Stimulated activated naive CD8-positive, alpha-beta T cell treated with anti-CD3 and anti-CD28 coated beads, Interleukin-15, Interleukin-2, amounts not matched to agents 100 ng/mL and 50 ng/mL, for 24 hours (primary cell): ENCODE measurements around the gene TSPAN14.

Experiments used
- H3K27ac Mint-ChIP-seq: one replicate; pipeline ENCODE4 v1.8.0; 2021; ENCODE audit warnings: mild to moderate bottlenecking, mixed read lengths
- H3K27me3 Mint-ChIP-seq: one replicate; pipeline ENCODE4 v1.8.0; 2021; ENCODE audit warnings: mixed read lengths
- H3K36me3 Mint-ChIP-seq: one replicate; pipeline ENCODE4 v1.8.0; 2021; ENCODE audit warnings: low read depth, mixed read lengths
- H3K4me1 Mint-ChIP-seq: one replicate; pipeline ENCODE4 v1.8.0; 2021; ENCODE audit warnings: low read depth, mixed read lengths
- H3K4me3 Mint-ChIP-seq: one replicate; pipeline ENCODE4 v1.8.0; 2021; ENCODE audit warnings: mild to moderate bottlenecking, mixed read lengths
- H3K9me3 Mint-ChIP-seq: one replicate; pipeline ENCODE4 v1.8.0; 2021; ENCODE audit warnings: mixed read lengths

Gene TSPAN14

GRCh38 chr10:80458263-80458625 is 4.1 kb downstream of the TSPAN14 start:
- H3K36me3 Mint-ChIP-seq, result peaks cover 16% of the 10 kb centered on the region
- peak overlapping the region; percentile 70 for H3K4me3 Mint-ChIP-seq
- H3K4me1 Mint-ChIP-seq, result peaks cover 85% of the 10 kb centered on the region
- H3K27ac Mint-ChIP-seq, result peak overlapping the region; percentile 89
- H3K27me3 Mint-ChIP-seq, result no peaks in the 10 kb centered on the region
- no peaks in the 10 kb centered on the region for H3K9me3 Mint-ChIP-seq

- Mint-ChIP-seq H3K4me3 (peak overlapping the region; percentile 70), H3K9me3 (no peaks in the 10 kb centered on the region), H3K36me3 (peaks cover 18% of the 10 kb centered on the region), H3K27ac (peak overlapping the region; percentile 89), H3K4me1 (peaks cover 85% of the 10 kb centered on the region), H3K27me3 (no peaks in the 10 kb centered on the region)
These were observed 4.5 kb downstream of the TSPAN14 start for GRCh38 chr10:80458638-80459037.

GRCh38 chr10:80459047-80459865 is 5.1 kb downstream of the TSPAN14 start:
- Mint-ChIP-seq H3K36me3 (peaks cover 18% of the 10 kb centered on the region), H3K27ac (peak overlapping the region; percentile 89), H3K4me3 (peak overlapping the region; percentile 70), H3K9me3 (no peaks in the 10 kb centered on the region), H3K27me3 (no peaks in the 10 kb centered on the region), H3K4me1 (peaks cover 90% of the 10 kb centered on the region)

- Mint-ChIP-seq H3K4me1 (peaks cover 100% of the 10 kb centered on the region), H3K9me3 (no peaks in the 10 kb centered on the region), H3K27me3 (no peaks in the 10 kb centered on the region), H3K4me3 (peak overlapping the region; percentile 65), H3K27ac (peak overlapping the region; percentile 89), H3K36me3 (peaks cover 15% of the 10 kb centered on the region)
These were observed 6.5 kb downstream of the TSPAN14 start for GRCh38 chr10:80460399-80461207.

- peak overlapping the region; percentile 89 for H3K27ac Mint-ChIP-seq
- H3K36me3 Mint-ChIP-seq, result peaks cover 12% of the 10 kb centered on the region
- peaks cover 100% of the 10 kb centered on the region for H3K4me1 Mint-ChIP-seq
- H3K4me3 Mint-ChIP-seq, result peak overlapping the region; percentile 65
- no peaks in the 10 kb centered on the region for H3K9me3 Mint-ChIP-seq
- H3K27me3 Mint-ChIP-seq, result no peaks in the 10 kb centered on the region
These were observed 7.4 kb downstream of the TSPAN14 start for GRCh38 chr10:80461208-80462183.

GRCh38 chr10:80462299-80462980 is 8.3 kb downstream of the TSPAN14 start:
- H3K9me3 Mint-ChIP-seq, result no peaks in the 10 kb centered on the region
- peak overlapping the region; percentile 24 for H3K4me3 Mint-ChIP-seq
- peaks cover 15% of the 10 kb centered on the region for H3K36me3 Mint-ChIP-seq
- H3K4me1 Mint-ChIP-seq, result peaks cover 100% of the 10 kb centered on the region
- H3K27ac Mint-ChIP-seq, result peak overlapping the region; percentile 59
- no peaks in the 10 kb centered on the region for H3K27me3 Mint-ChIP-seq

GRCh38 chr10:80462981-80463741 is 9.1 kb downstream of the TSPAN14 start:
- peaks cover 100% of the 10 kb centered on the region for H3K4me1 Mint-ChIP-seq
- peaks cover 16% of the 10 kb centered on the region for H3K36me3 Mint-ChIP-seq
- no peaks in the 10 kb centered on the region for H3K27me3 Mint-ChIP-seq
- H3K4me3 Mint-ChIP-seq, result peak overlapping the region; percentile 55
- H3K9me3 Mint-ChIP-seq, result no peaks in the 10 kb centered on the region
- peak overlapping the region; percentile 95 for H3K27ac Mint-ChIP-seq

GRCh38 chr10:80463868-80464267 is 9.8 kb downstream of the TSPAN14 start:
- no peaks in the 10 kb centered on the region for H3K27me3 Mint-ChIP-seq
- peak overlapping the region; percentile 95 for H3K27ac Mint-ChIP-seq
- H3K36me3 Mint-ChIP-seq, result peaks cover 20% of the 10 kb centered on the region
- no peaks in the 10 kb centered on the region for H3K9me3 Mint-ChIP-seq
- peak overlapping the region; percentile 55 for H3K4me3 Mint-ChIP-seq
- H3K4me1 Mint-ChIP-seq, result peaks cover 100% of the 10 kb centered on the region

- peak overlapping the region; percentile 55 for H3K4me3 Mint-ChIP-seq
These were observed 10.7 kb downstream of the TSPAN14 start for GRCh38 chr10:80464557-80465450.

GRCh38 chr10:80465451-80465835 is 11.3 kb downstream of the TSPAN14 start:
- H3K36me3 Mint-ChIP-seq, result peaks cover 20% of the 10 kb centered on the region
- peak overlapping the region; percentile 82 for H3K4me3 Mint-ChIP-seq
- H3K9me3 Mint-ChIP-seq, result no peaks in the 10 kb centered on the region

More at GRCh38 chr10:80464557-80465450, 10.7 kb downstream of the TSPAN14 start:
- Mint-ChIP-seq H3K27ac (peak overlapping the region; percentile 95), H3K4me1 (peaks cover 100% of the 10 kb centered on the region), H3K9me3 (no peaks in the 10 kb centered on the region), H3K36me3 (peaks cover 20% of the 10 kb centered on the region), H3K27me3 (no peaks in the 10 kb centered on the region)

GRCh38 chr10:80465839-80466590 is 11.9 kb downstream of the TSPAN14 start:
- no peaks in the 10 kb centered on the region for H3K9me3 Mint-ChIP-seq
- H3K4me1 Mint-ChIP-seq, result peaks cover 98% of the 10 kb centered on the region
- H3K36me3 Mint-ChIP-seq, result peaks cover 18% of the 10 kb centered on the region
- peak overlapping the region; percentile 95 for H3K27ac Mint-ChIP-seq
- no peaks in the 10 kb centered on the region for H3K27me3 Mint-ChIP-seq
- peak overlapping the region; percentile 82 for H3K4me3 Mint-ChIP-seq

More at GRCh38 chr10:80465451-80465835, 11.3 kb downstream of the TSPAN14 start:
- H3K27me3 Mint-ChIP-seq, result no peaks in the 10 kb centered on the region
- peaks cover 98% of the 10 kb centered on the region for H3K4me1 Mint-ChIP-seq
- H3K27ac Mint-ChIP-seq, result peak overlapping the region; percentile 95

- H3K27ac Mint-ChIP-seq, result peak overlapping the region; percentile 95
- H3K4me1 Mint-ChIP-seq, result peaks cover 98% of the 10 kb centered on the region
- no peaks in the 10 kb centered on the region for H3K9me3 Mint-ChIP-seq
- peak overlapping the region; percentile 82 for H3K4me3 Mint-ChIP-seq
- H3K36me3 Mint-ChIP-seq, result peaks cover 23% of the 10 kb centered on the region
- H3K27me3 Mint-ChIP-seq, result no peaks in the 10 kb centered on the region
These were observed 12.7 kb downstream of the TSPAN14 start for GRCh38 chr10:80466724-80467326.
